ENCODE data around the gene PCDHGA2. TPM values are rescaled to one million over a fixed set of nuclear protein-coding genes. Genes with fewer than 3 reads are reported as not detected.
A peak's percentile ranks its signal among the peaks of the same experiment; 100 is the strongest.
"Not testable (repeated sequence)": the region's sequence is repeated elsewhere in the genome, so short reads cannot be mapped to it uniquely, and the experiment has no call there.

Gene PCDHGA2
- total RNA-seq, 4 donors from 2014 or later: 3.2 to 11.6 (median 9.3) TPM

DNA sequence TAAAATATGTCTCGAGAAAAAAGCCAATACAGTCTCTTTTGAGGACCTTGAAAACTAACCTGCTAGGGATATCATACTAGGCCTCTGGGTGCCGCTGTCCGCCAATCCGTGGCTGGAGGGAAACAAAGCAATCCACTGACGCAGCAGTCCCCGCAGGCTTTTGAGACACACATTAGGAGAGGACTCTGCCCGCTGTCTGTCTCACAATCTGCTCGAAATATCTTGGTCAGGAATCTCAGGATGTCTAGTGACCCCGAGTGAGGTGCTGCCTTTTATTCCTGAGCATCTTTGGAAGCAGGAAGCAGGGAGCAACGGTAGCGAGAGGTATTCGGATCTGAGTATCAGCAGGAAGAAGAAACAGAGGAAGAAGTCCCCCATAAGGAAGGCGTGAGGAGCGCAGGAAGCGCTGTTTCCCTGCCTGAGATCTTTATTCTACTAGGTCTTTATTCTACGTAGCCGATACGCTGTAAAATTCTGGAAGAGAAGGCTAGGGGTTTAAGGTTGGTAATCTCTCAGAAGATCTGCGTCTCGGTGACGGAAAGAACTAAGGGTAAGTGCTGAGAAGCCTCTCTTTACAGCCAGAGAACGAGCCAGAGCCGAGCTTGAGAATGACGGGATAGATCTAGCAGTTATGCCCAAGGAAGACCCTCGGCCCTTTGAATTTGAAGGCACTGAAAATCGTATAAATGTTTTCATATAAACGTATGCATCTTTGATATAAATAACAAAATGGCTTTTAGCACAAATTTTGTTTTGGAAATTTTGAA, 12.3 kb upstream of the PCDHGA2 start:
- peak; percentile 58 to 64 for DNase-seq
- H3K27ac ChIP-seq: peak overlapping the region; percentile 65 to 69
- TF ChIP-seq, protein P1, sequence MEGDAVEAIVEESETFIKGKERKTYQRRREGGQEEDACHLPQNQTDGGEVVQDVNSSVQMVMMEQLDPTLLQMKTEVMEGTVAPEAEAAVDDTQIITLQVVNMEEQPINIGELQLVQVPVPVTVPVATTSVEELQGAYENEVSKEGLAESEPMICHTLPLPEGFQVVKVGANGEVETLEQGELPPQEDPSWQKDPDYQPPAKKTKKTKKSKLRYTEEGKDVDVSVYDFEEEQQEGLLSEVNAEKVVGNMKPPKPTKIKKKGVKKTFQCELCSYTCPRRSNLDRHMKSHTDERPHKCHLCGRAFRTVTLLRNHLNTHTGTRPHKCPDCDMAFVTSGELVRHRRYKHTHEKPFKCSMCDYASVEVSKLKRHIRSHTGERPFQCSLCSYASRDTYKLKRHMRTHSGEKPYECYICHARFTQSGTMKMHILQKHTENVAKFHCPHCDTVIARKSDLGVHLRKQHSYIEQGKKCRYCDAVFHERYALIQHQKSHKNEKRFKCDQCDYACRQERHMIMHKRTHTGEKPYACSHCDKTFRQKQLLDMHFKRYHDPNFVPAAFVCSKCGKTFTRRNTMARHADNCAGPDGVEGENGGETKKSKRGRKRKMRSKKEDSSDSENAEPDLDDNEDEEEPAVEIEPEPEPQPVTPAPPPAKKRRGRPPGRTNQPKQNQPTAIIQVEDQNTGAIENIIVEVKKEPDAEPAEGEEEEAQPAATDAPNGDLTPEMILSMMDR (IDR thresholded peaks at IDR 0.05): peak; percentile 34 to 44 (median 40)
- TF ChIP-seq POLR2A (IDR thresholded peaks at IDR 0.05): no peak
- H3K9me3 ChIP-seq: peaks cover 0 to 18% of the 10 kb centered on the region in 2 donors
- H3K4me3 ChIP-seq: peak overlapping the region; percentile 26 to 29
- intact Hi-C loops (cut with DNase I; ENCODE audit: low total_unique reads): no loop called here
- no peaks in the 10 kb centered on the region for H3K36me3 ChIP-seq
- no peaks in the 10 kb centered on the region for H3K27me3 ChIP-seq
- H3K4me1 ChIP-seq: no peaks in the 10 kb centered on the region

DNA sequence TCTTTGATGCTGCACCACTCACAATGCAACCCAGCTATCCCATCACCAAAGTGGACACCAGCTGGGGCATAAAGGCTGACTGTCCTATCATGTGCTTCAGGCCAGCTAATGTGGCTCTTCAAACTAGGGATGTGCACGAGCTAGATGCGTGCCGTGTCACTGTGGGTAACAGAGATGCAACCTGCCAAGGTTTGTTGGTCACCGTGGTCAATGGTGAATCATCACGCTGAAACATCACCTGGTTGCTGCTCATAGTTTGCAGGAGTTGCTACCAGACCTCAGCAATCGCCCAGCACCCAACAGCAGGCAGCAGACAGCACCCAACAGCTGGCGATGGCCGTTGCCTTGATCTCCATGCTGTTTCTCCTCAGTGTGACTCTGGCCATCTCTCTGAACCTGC, 10.3 kb upstream of the PCDHGA2 start:
- no peak for TF ChIP-seq POLR2A (IDR thresholded peaks at IDR 0.05)
- TF ChIP-seq, protein P1 (IDR thresholded peaks at IDR 0.05): no peak
- Histone ChIP-seq H3K4me3 (no peak overlapping the region), H3K9me3 (peaks cover 0 to 26% of the 10 kb centered on the region in 2 donors), H3K27me3 (no peaks in the 10 kb centered on the region), H3K27ac (no peak overlapping the region), H3K4me1 (no peaks in the 10 kb centered on the region), H3K36me3 (no peaks in the 10 kb centered on the region)
- intact Hi-C loops (cut with DNase I; ENCODE audit: low total_unique reads): no loop called here
- no peak for DNase-seq

DNA sequence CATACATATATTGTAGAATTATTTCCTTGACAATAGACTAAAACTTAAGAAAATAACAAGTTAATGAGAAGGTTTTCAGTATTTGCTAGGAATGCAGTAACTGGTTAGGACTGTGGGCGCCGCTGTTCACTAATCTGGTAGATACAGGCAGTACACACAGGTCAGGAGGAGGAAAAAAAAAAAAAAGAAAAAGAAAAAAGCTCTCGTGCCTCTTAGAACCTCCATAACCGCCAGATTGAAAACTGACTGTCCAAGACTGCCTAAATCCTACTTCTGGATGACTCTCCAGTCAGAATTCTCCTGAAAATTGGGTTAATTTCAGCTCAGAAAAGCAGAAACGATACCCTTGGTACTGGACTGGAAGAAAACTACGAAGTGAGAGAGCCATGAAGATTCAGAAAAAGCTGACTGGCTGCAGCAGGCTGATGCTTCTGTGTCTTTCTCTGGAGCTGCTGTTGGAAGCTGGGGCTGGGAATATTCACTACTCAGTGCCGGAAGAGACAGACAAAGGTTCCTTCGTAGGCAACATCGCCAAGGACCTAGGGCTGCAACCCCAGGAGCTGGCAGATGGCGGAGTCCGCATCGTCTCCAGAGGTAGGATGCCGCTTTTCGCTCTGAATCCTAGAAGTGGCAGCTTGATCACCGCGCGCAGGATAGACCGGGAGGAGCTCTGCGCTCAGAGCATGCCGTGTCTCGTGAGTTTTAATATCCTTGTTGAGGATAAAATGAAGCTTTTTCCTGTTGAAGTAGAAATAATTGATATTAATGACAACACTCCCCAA, 8.1 kb upstream of the PCDHGA2 start, which contains the start of gene PCDHGA1:
Gene PCDHGA1, plus strand, starts transcription at position 216 of the 782 bp plus-strand sequence.
- TF ChIP-seq, protein P1 (IDR thresholded peaks at IDR 0.05): no peak
- Histone ChIP-seq H3K4me3 (no peak within 1 kb of the TSS), H3K36me3 (no peaks in the 10 kb centered on the region), H3K9me3 (peaks cover 0 to 41% of the 10 kb centered on the region in 2 donors), H3K27ac (no peak within 1 kb of the TSS), H3K27me3 (no peaks in the 10 kb centered on the region), H3K4me1 (no peaks in the 10 kb centered on the region)
- DNase-seq: no peak
- intact Hi-C loops (cut with DNase I; ENCODE audit: low total_unique reads): no loop called here

DNA sequence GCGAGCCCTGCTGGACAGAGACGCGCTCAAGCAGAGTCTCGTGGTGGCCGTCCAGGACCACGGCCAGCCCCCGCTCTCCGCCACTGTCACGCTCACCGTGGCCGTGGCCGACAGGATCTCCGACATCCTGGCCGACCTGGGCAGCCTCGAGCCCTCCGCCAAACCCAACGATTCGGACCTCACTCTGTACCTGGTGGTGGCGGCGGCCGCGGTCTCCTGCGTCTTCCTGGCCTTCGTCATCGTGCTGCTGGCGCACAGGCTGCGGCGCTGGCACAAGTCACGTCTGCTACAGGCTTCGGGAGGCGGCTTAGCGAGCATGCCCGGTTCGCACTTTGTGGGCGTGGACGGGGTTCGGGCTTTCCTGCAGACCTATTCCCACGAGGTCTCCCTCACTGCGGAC, 6.0 kb upstream of the PCDHGA2 start:
- H3K9me3 ChIP-seq: peaks cover 0 to 52% of the 10 kb centered on the region in 2 donors
- H3K4me1 ChIP-seq; intact Hi-C loops (cut with DNase I; ENCODE audit: low total_unique reads); DNase-seq; H3K27me3 ChIP-seq; H3K36me3 ChIP-seq; H3K4me3 ChIP-seq; H3K27ac ChIP-seq: not testable (repeated sequence)

DNA sequence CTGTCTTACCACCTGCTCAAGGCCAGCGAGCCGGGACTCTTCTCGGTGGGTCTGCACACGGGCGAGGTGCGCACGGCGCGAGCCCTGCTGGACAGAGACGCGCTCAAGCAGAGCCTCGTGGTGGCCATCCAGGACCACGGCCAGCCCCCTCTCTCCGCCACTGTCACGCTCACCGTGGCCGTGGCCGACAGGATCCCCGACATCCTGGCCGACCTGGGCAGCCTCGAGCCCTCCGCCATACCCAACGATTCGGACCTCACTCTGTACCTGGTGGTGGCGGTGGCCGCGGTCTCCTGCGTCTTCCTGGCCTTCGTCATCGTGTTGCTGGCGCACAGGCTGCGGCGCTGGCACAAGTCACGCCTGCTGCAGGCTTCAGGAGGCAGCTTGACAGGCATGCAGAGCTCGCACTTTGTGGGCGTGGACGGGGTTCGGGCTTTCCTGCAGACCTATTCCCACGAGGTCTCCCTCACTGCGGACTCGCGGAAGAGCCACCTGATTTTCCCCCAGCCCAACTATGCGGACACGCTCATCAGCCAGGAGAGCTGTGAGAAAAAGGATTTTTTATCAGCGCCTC, 2.3 kb downstream of the PCDHGA2 start:
- H3K36me3 ChIP-seq; DNase-seq; H3K27me3 ChIP-seq; H3K27ac ChIP-seq; H3K4me1 ChIP-seq; H3K4me3 ChIP-seq; intact Hi-C loops (cut with DNase I; ENCODE audit: low total_unique reads): not testable (repeated sequence)
- H3K9me3 ChIP-seq: peaks cover 3 to 62% of the 10 kb centered on the region in 2 donors

DNA sequence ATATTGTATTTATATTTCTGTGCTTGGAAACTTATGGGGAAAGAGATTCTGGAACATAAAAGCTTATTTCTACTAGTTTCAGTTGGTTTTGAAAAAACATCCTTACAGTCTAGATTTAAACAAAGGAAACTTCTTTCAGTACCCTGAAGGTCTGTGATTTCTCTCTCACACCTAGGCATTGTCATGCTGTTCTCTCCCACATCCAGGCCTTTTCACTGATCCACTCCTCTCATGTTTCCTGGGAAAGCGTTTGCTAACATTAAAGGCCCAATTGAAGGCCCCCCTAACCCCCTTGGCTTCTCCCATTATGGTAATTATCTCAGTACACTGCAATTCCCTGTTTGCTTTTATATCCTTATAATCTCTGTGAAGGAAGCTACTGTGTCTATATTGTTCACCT, 4.2 kb downstream of the PCDHGA2 start:
- H3K9me3 ChIP-seq: peaks cover 3 to 61% of the 10 kb centered on the region in 2 donors
- H3K4me3 ChIP-seq: no peak overlapping the region
- TF ChIP-seq POLR2A (IDR thresholded peaks at IDR 0.05): no peak
- TF ChIP-seq, protein P1 (IDR thresholded peaks at IDR 0.05): no peak

More for the DNA sequence above, 4.2 kb downstream of the PCDHGA2 start:
- no peaks in the 10 kb centered on the region for H3K4me1 ChIP-seq
- intact Hi-C loops (cut with DNase I; ENCODE audit: low total_unique reads): no loop called here
- no peak overlapping the region for H3K27ac ChIP-seq
- no peaks in the 10 kb centered on the region for H3K27me3 ChIP-seq
- DNase-seq: no peak
- H3K36me3 ChIP-seq: no peaks in the 10 kb centered on the region

All from uterus (tissue), 4 donors.